GM19467 (cell line): Measurements from ENCODE around the gene CRISPLD2.
"Not testable (repeated sequence)": the region's sequence is repeated elsewhere in the genome, so short reads cannot be mapped to it uniquely, and the experiment has no call there.

ENCODE experiments used
- ATAC-seq: cut with Tn5 transposase; IDR thresholded peaks from one replicate; pipeline ENCODE4 v1.9.1; 2021; ENCODE audit warnings: mild to moderate bottlenecking, moderate library complexity; ENCODE audit not compliant: unreplicated experiment

Gene CRISPLD2

GRCh38 chr16:84856203-84856581 is 36.4 kb downstream of the CRISPLD2 start:
- ATAC-seq, result not testable (repeated sequence)

GRCh38 chr16:84856811-84857210 is 37.0 kb downstream of the CRISPLD2 start:
- not testable (repeated sequence) for ATAC-seq

GRCh38 chr16:84859681-84860080 is 39.9 kb downstream of the CRISPLD2 start:
- no peak for ATAC-seq

- ATAC-seq, result no peak
Measured at GRCh38 chr16:84860383-84860782, 40.6 kb downstream of the CRISPLD2 start.

- no peak for ATAC-seq
Measured at GRCh38 chr16:84861671-84862070, 41.9 kb downstream of the CRISPLD2 start.

GRCh38 chr16:84862804-84863480 is 43.2 kb downstream of the CRISPLD2 start:
- no peak for ATAC-seq

GRCh38 chr16:84863481-84863814 is 43.7 kb downstream of the CRISPLD2 start:
- ATAC-seq, result no peak

GRCh38 chr16:84864326-84864955 is 44.7 kb downstream of the CRISPLD2 start:
- ATAC-seq, result no peak

GRCh38 chr16:84867696-84868095 is 47.9 kb downstream of the CRISPLD2 start:
- ATAC-seq, result no peak

GRCh38 chr16:84868328-84868727 is 48.5 kb downstream of the CRISPLD2 start:
- ATAC-seq, result no peak

- ATAC-seq, result no peak
Measured at GRCh38 chr16:84868829-84869472, 49.2 kb downstream of the CRISPLD2 start.

- ATAC-seq, result no peak
Measured at GRCh38 chr16:84869473-84869845, 49.7 kb downstream of the CRISPLD2 start.

- not testable (repeated sequence) for ATAC-seq
Measured at GRCh38 chr16:84872971-84873370, 53.2 kb downstream of the CRISPLD2 start.

- ATAC-seq, result no peak
Measured at GRCh38 chr16:84874004-84874435, 54.2 kb downstream of the CRISPLD2 start.

- no peak for ATAC-seq
Measured at GRCh38 chr16:84874553-84874952, 54.8 kb downstream of the CRISPLD2 start.

GRCh38 chr16:84874983-84875382 is 55.2 kb downstream of the CRISPLD2 start:
- ATAC-seq, result no peak

- ATAC-seq, result no peak
Measured at GRCh38 chr16:84875846-84876245, 56.1 kb downstream of the CRISPLD2 start.

GRCh38 chr16:84876873-84877606 is 57.3 kb downstream of the CRISPLD2 start:
- ATAC-seq, result no peak

- no peak for ATAC-seq
Measured at GRCh38 chr16:84878770-84879169, 59.0 kb downstream of the CRISPLD2 start.

- no peak for ATAC-seq
Measured at GRCh38 chr16:84879569-84880487, 60.0 kb downstream of the CRISPLD2 start.
